GM18867 (cell line): Measurements from ENCODE around the gene HIPK4.
"Not testable (repeated sequence)": the region's sequence is repeated elsewhere in the genome, so short reads cannot be mapped to it uniquely, and the experiment has no call there.

Source experiments
- ATAC-seq: cut with Tn5 transposase; IDR thresholded peaks from one replicate; pipeline ENCODE4 v1.9.1; 2021; ENCODE audit warnings: mild to moderate bottlenecking, moderate library complexity; ENCODE audit not compliant: unreplicated experiment

The HIPK4 gene

GRCh38 chr19:40341601-40342482 lies 48.1 kb downstream of the HIPK4 start:
- ATAC-seq: no peak

- no peak for ATAC-seq
These were observed 50.8 kb downstream of the HIPK4 start for GRCh38 chr19:40339018-40339728.

GRCh38 chr19:40337594-40337993 lies 52.4 kb downstream of the HIPK4 start:
- ATAC-seq: no peak

GRCh38 chr19:40337107-40337506 lies 52.9 kb downstream of the HIPK4 start:
- no peak for ATAC-seq

- no peak for ATAC-seq
These were observed 53.4 kb downstream of the HIPK4 start for GRCh38 chr19:40336601-40336900.

DNA sequence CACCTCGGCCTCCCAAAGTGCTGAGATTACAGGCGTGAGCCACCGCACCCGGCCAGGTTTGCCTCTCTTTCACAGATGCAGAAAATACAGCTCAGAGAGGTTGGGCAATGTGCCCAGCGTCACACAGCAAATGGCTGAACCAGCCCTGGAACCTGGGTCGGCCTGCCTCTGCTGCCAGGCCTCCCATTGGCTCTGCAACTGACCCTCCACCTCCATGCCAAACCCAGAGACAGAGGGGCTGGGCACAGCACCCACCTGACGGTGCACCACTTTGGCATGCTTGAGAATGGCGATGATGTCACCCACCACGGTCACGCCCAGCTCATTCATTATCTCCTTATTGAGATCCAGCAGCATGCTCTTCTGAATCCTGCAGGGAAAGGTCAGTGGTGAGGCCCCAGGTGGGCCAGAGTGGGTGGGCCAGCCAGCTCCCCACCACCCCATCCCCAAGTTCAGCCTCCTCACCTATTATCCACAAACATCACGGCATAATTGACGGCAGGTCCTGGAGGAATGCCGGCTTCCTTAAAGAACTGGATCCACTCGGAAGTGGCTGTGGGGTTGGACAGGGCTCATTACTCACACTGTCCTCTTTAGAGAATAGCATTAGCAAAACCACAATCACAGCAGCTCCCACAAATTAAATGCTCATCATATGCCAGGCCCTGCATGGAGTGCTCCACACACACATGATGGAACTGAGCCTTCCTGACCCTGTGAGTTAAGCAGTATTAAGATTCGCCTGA lies 54.0 kb downstream of the HIPK4 start:
- ATAC-seq: no peak

DNA sequence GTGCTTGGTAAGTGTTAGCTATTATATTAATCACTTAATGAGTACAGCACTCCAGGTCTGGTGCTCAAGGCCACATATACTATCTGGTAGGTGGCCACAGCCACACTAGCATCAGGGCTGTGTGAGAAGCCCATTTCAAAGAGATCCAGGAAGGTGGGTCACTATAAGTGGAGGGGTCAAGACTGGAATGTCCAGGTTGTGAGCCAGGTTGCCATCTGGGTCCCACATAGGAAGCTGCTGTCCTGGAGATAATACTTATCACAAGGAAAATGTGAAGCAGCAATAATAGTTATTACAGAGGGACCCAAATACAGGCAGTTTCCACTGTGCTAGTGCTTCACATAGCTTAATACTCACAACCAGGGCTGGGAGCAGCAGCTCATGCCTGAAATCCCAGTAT lies 54.9 kb downstream of the HIPK4 start:
- no peak for ATAC-seq

DNA sequence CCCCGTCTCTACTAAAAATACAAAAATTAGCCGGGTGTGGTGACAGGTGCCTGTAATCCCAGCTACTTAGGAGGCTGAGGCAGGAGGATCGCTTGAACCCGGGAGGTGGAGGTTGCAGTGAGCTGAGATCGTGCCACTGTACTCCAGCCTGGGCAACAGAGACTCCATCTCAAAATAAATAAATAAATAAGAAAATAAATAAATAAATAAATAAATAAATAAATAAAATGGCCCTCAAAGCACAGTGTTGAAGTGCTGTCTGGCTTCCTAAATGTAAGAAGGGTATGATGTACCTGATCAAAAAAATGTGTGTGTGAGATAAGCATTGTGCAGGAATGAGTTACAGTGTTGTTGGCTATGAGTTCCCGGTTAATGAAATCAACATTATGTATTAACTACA lies 56.9 kb downstream of the HIPK4 start:
- ATAC-seq: not testable (repeated sequence)

GRCh38 chr19:40332669-40333068 lies 57.3 kb downstream of the HIPK4 start:
- ATAC-seq: no peak

GRCh38 chr19:40331052-40331451 lies 58.9 kb downstream of the HIPK4 start:
- ATAC-seq: no peak
